Raji (cell line): ENCODE measurements around the gene SPTAN1.

Experiments used
- POLR2A ChIP-seq: IDR thresholded peaks from 2 replicates; pipeline ENCODE4 v1.6.1; 2011; ENCODE audit warnings: low read depth, low read length, control low read depth; ENCODE audit not compliant: insufficient read depth

The SPTAN1 gene

DNA sequence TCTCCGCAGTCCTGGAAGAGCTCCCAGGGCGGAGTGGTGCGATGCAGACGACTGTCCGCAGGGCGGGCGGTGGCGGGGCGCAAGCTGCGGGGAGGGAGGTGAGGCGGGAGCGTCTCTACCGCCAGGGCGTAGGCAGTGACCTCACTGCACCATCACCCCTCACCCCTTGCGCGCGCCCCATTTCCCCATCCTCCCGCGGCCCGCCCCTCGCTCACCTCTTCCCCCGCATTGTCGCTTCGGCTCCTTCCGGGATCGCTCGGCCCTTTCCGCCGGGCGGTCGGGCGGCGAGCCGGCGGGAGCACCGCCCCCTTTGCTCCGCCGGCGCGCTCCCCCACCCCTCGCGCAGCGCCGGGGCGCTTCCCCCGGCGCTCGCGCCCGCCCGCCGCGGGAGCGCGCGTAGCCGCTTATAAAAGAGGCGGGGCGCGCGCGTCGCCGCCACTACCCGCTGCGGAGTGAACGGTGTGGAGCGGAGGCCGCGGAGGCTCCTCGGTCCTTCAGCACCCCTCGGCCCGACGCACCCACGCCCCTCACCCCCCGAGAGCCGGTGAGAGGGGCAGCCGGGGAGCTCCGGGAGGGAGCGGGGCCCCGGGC, at the start of gene SPTAN1:
Gene SPTAN1, plus strand, starts transcription at position 435 of the 591 bp plus-strand sequence. CDS start 14,154 bp downstream, outside the sequence.
- peak; percentile 92 for TF ChIP-seq POLR2A

- no peak for TF ChIP-seq POLR2A
These were observed 48.5 kb upstream of the SPTAN1 start for GRCh38 chr9:128503870-128504269.

GRCh38 chr9:128504485-128505413, 47.6 kb upstream of the SPTAN1 start, which contains the start of gene GLE1:
Gene GLE1, plus strand, starts transcription at chr9:128504719. Its CDS starts 87 bp downstream, at chr9:128504806.
- TF ChIP-seq POLR2A: peak; percentile 96

GRCh38 chr9:128505414-128505765, 47.0 kb upstream of the SPTAN1 start:
- TF ChIP-seq POLR2A: no peak

DNA sequence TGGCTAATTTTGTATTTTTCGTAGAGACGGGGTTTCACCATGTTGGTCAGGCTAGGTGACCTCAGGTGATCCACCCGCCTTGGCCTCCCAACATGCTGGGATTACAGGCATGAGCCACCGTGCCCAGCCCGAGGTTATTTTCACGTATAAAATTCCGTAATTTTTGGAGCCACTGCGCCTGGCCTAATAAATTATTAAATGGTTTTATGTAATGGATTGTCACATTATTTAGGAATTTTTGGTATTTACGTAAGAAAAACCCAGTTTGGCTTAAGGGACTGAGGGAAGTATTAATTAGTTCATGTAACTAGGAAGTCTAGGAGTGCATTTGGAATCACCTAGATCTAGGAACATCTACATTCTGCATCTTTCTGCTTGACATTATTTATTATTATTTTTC, 39.6 kb upstream of the SPTAN1 start:
- no peak for TF ChIP-seq POLR2A

DNA sequence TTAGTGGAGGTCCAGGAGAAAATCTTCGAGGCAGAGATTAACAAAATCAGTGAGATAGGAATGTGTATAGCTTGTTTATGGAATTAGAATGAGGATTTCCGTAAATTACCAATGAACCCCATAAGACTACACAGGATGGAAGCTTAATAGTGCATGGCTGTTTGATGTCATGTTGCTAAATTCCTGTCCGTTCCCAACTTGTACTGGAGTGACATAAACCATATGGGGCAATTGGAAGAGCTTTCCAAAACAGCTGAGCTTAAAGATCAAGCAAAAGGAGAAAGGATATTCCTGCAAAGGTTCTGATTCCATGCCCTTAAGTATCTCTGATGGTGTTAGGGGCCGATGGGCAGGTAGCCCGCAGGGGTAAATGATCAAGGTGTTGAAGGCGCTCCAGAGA, 30.4 kb upstream of the SPTAN1 start:
- TF ChIP-seq POLR2A: no peak

DNA sequence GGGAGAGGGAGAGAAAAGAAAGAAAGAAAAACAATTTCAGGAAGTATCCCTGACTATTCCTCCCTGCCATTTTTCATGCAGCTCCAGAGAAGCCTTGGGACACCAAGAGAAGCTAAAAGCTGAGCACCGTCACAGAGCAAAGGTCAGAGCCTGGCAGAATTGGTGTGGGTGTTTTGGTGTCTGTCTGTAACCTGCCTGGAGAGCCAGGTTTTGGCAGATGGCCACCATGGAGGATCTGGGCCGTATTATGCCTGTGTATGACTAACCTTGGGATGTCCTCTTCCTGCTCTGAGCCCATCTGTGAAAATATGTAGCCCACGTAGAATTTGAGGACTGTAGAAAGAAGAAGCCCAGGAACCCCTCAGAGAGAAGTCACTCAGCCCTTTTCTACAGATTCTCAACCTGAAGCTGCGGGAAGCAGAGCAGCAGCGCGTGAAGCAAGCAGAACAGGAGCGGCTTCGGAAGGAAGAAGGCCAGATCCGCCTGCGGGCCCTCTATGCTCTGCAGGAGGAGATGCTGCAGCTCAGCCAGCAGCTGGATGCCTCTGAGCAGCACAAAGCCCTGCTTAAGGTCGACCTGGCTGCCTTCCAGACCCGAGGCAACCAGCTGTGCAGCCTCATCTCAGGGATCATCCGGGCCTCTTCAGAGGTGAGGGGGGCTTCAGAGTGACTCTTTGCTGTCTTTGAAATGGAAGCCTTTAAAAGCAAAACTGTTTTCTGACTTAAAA, 29.0 kb upstream of the SPTAN1 start:
- TF ChIP-seq POLR2A: no peak

- TF ChIP-seq POLR2A: no peak
These were observed 25.7 kb upstream of the SPTAN1 start for GRCh38 chr9:128526720-128527119.

GRCh38 chr9:128528445-128529160, 23.8 kb upstream of the SPTAN1 start:
- no peak for TF ChIP-seq POLR2A

GRCh38 chr9:128529191-128529590, 23.2 kb upstream of the SPTAN1 start:
- no peak for TF ChIP-seq POLR2A

DNA sequence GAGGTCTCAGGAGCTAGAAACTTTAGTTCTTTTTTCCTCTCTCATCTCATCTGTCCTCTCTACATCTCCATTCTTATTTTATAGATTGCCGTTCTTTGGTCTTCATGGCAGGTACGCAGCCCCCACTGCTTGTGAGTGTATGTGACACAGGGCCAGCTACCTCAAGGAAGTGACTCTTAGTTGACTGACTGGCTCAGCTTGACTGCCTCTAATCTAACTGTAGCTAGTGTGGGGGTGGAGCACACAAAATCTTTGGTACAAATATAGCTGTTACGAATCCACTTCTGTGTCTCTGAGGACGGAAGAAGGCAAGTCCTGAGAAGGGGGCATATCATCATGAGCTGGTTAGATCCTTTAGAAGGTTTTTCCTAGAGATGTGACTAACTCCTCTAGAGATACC, 19.8 kb upstream of the SPTAN1 start:
- no peak for TF ChIP-seq POLR2A

- no peak for TF ChIP-seq POLR2A
These were observed 11.6 kb upstream of the SPTAN1 start for GRCh38 chr9:128540634-128541360.

DNA sequence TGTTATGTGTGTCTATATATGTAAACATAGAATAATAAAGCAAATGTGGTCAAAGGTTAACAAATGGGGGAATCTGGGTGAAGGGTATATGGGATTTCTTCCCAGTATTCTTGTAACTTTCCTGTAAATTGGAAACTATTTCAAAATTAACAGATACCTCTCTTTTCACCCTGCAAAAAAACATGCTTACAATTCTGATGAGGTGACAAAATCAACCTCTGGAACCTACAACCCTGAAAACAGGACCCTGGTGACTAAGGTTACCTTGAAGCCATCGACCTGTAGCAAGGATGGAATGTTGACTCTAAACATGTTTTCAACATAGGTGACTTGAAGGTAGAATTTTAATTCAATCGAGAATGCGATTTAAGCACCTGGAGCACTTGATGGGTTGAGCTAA, 5.9 kb upstream of the SPTAN1 start:
- no peak for TF ChIP-seq POLR2A

GRCh38 chr9:128548876-128549275, 3.5 kb upstream of the SPTAN1 start:
- no peak for TF ChIP-seq POLR2A
